Fibroblast of lung (primary cell): ENCODE data around the gene TNFAIP2.

Experiments
- EZH2 ChIP-seq: IDR thresholded peaks from 2 replicates; pipeline ENCODE4 v1.5.1; 2012; ENCODE audit warnings: low read length, control low read depth, mild to moderate bottlenecking; ENCODE audit errors: missing control alignments
- TF ChIP-seq, protein P1 (sequence below), 2 donors: IDR thresholded peaks in 1 of 2; conservative IDR thresholded peaks in 1 of 2; 1 replicate in 1 of 2; 2 replicates in 1 of 2; pipeline ENCODE4 v1.5.1; 2011 to 2012; ENCODE audit warnings: low read length in 2 of 2, control low read depth in 1 of 2, inconsistent platforms in 1 of 2, low read depth in 1 of 2, mild to moderate bottlenecking in 1 of 2

- TF ChIP-seq, protein P1, sequence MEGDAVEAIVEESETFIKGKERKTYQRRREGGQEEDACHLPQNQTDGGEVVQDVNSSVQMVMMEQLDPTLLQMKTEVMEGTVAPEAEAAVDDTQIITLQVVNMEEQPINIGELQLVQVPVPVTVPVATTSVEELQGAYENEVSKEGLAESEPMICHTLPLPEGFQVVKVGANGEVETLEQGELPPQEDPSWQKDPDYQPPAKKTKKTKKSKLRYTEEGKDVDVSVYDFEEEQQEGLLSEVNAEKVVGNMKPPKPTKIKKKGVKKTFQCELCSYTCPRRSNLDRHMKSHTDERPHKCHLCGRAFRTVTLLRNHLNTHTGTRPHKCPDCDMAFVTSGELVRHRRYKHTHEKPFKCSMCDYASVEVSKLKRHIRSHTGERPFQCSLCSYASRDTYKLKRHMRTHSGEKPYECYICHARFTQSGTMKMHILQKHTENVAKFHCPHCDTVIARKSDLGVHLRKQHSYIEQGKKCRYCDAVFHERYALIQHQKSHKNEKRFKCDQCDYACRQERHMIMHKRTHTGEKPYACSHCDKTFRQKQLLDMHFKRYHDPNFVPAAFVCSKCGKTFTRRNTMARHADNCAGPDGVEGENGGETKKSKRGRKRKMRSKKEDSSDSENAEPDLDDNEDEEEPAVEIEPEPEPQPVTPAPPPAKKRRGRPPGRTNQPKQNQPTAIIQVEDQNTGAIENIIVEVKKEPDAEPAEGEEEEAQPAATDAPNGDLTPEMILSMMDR (conservative IDR thresholded peaks at IDR 0.05 in 1 of 2, IDR thresholded peaks at IDR 0.05 in 1 of 2; ENCODE audit: low read depth in 1 of 2, low read length in 2 of 2), result no peak
- no peak for TF ChIP-seq EZH2
Observed at GRCh38 chr14:103118018-103118662, 5.1 kb upstream of the TNFAIP2 start.
